ENCODE measurements around the gene EEPD1. TPM values are rescaled to one million over a fixed set of nuclear protein-coding genes. Genes with fewer than 3 reads are reported as not detected.
A peak's percentile ranks its signal among the peaks of the same experiment; 100 is the strongest.

EEPD1 gene
- polyA plus RNA-seq, 2 of the 4 experiments (the other 2 are of a cell fraction) = 16.0 to 24.3 TPM

- FAIRE-seq (no peak), ATAC-seq (peak; percentile 19; a peak in 5 of 6 replicates), DNase-seq (ENCODE audit: low read depth in 1 of 2, low spot score in 1 of 2) (no peak)
- ChIA-PET POLR2A (interaction anchor here (1.4 kb wide), 1 partner anchor 82 kb away, joined by 5 read pairs; no protein-coding TSS in a partner anchor), CTCF (interaction anchor here (1.6 to 3.3 kb wide), 4 partner anchors 26 to 224 kb away, joined by 4 to 20 read pairs (median 8); no protein-coding TSS in a partner anchor)
- TF ChIP-seq HEYL (CRISPR knock-in tag; IDR thresholded peaks at IDR 0.05) (no peak), RNF2 (IDR thresholded peaks at IDR 0.05; ENCODE audit: borderline replicate concordance, low read depth) (no peak)
- H3K9me3 ChIP-seq = no peaks in the 10 kb centered on the region
- peaks cover 80% of the 10 kb centered on the region for H3K4me1 ChIP-seq
- peak overlapping the region; percentile 87 to 88 for H3K27ac ChIP-seq
- H3K4me2 ChIP-seq = peak overlapping the region; percentile 72
- H3K4me3 ChIP-seq = no peak overlapping the region
These were observed 55.4 kb downstream of the EEPD1 start for GRCh38 chr7:36208426-36208825.

DNA sequence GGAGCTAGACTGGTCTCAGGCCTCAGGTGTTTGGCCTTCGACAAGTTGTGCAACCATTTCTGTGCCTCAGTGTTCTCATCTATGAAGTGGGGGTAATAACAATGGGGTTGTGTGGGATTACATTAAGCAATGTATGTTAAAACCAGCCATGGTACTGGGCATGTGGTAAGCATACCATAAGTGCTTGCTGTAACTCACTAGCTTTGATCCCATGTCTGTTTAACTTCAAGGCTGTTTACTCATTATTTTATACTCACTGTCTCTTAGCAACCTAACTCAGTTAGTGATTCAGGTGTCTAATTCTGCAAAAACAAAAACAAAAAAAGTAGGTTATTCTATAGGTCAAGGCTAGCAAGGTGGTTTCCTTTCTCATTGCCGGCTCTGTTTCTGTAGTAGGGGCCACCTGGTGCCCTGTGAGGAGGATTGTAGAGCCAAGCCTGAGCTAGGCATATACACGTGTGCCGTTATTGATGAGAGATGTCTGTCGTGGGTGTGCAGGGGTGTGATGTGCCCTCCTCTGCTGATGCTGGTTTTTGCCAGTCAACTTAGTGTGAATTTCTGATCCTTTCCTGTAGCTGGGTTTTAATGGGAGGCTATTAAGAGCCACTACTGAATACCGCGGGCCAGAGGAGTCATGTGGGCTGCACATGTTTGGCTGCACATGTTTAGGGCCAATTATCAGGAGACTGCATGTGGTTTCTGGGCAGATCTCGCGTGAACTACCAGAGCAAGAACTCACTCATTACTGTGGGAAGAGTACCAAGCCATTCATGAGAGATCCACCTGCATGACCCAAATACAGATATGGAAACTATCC, 56.2 kb downstream of the EEPD1 start:
- WGBS (ENCODE audit: missing lambda C conversion rate) = 93% methylated on average over 9 of the region's 9 CpGs
- POLR2A ChIA-PET = no interaction called here
- H3K27ac ChIP-seq = peak overlapping the region; percentile 87 to 88
- H3K4me1 ChIP-seq = peaks cover 77% of the 10 kb centered on the region
- ATAC-seq (no peak), FAIRE-seq (no peak), DNase-seq (ENCODE audit: low read depth in 1 of 2, low spot score in 1 of 2) (peak in 1 of 2 experiments; percentile 22)
- TF ChIP-seq POLR2A (IDR thresholded peaks at IDR 0.05; ENCODE audit: low read length) = no peak
- TF ChIP-seq FOSB (CRISPR knock-in tag; IDR thresholded peaks at IDR 0.05) = peak; percentile 40; the same call in 1 of the 2 replicates
- peak overlapping the region; percentile 72 for H3K4me2 ChIP-seq
- H3K4me3 ChIP-seq = no peak overlapping the region
- H3K9me3 ChIP-seq = no peaks in the 10 kb centered on the region
- CTCF ChIA-PET = interaction anchor here (1.3 to 3.3 kb wide), 5 partner anchors 26 to 233 kb away, joined by 4 to 20 read pairs (median 5); no protein-coding TSS in a partner anchor

DNA sequence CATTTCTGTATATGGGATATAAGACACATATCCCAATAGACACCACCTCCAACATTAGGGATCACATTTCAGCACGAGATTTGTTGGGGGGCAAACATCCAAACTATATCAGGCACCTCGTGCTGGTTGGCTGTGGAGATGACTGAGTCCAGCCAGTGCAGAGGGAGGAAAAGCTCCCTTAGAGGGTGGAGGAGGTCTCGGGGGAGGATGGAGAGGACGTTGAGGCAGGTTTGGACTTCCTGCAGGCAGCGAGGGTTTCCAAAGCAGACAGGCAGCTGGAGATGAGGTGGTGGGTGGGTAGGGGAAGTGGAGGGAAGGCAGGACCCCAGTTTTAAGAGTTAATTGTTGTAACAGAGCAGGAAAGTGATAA, 56.7 kb downstream of the EEPD1 start:
- FAIRE-seq = no peak
- no peak overlapping the region for H3K4me2 ChIP-seq
- peaks cover 72% of the 10 kb centered on the region for H3K4me1 ChIP-seq

GRCh38 chr7:36210291-36210922, 57.4 kb downstream of the EEPD1 start:
- H3K9me3 ChIP-seq = no peaks in the 10 kb centered on the region
- DNase-seq (ENCODE audit: low read depth in 1 of 2, low spot score in 1 of 2) (no peak), ATAC-seq (no peak), FAIRE-seq (no peak)
- H3K4me3 ChIP-seq = no peak overlapping the region
- ChIA-PET POLR2A (no interaction called here), CTCF (interaction anchor here (1.0 to 1.3 kb wide), 3 partner anchors 10 to 234 kb away, joined by 3 to 4 read pairs (median 4); no protein-coding TSS in a partner anchor)
- H3K4me1 ChIP-seq = peaks cover 66% of the 10 kb centered on the region
- peak overlapping the region in 1 of 2 experiments; percentile 88; a peak in 4 of 6 replicates for H3K27ac ChIP-seq
- H3K4me2 ChIP-seq = no peak overlapping the region
- TF ChIP-seq ZSCAN20 (CRISPR knock-in tag; IDR thresholded peaks at IDR 0.05) = no peak
- no peak for TF ChIP-seq MAFK (IDR thresholded peaks at IDR 0.05; ENCODE audit: partially characterized antibody)
- TF ChIP-seq BHLHE40 (IDR thresholded peaks at IDR 0.05; ENCODE audit: low read depth, low read length) = no peak
- no peak for TF ChIP-seq JUNB (IDR thresholded peaks at IDR 0.05)
- TF ChIP-seq POLR2A (IDR thresholded peaks at IDR 0.05; ENCODE audit: low read length) = no peak
- no peak for TF ChIP-seq HOXB5 (CRISPR knock-in tag; IDR thresholded peaks at IDR 0.05)
- no peak for TF ChIP-seq CEBPB (IDR thresholded peaks at IDR 0.05)
- TF ChIP-seq GATA3 (IDR thresholded peaks at IDR 0.05; ENCODE audit: borderline replicate concordance) = no peak
- no peak for TF ChIP-seq RARB (CRISPR knock-in tag; IDR thresholded peaks at IDR 0.05)
- WGBS (ENCODE audit: missing lambda C conversion rate) = 83% methylated on average over 5 of the region's 5 CpGs

More for the DNA sequence above, 56.7 kb downstream of the EEPD1 start:
- TF ChIP-seq MAZ (IDR thresholded peaks at IDR 0.05; ENCODE audit: borderline replicate concordance, low read depth, low read length) (no peak), ZNF302 (CRISPR knock-in tag; IDR thresholded peaks at IDR 0.05) (no peak), ZSCAN20 (CRISPR knock-in tag; IDR thresholded peaks at IDR 0.05) (no peak), CBX8 (IDR thresholded peaks at IDR 0.05) (no peak), EHMT2 (IDR thresholded peaks at IDR 0.05; ENCODE audit: low read depth) (no peak), CEBPB (IDR thresholded peaks at IDR 0.05) (no peak), KDM5A (IDR thresholded peaks at IDR 0.05) (no peak), TFCP2L1 (CRISPR knock-in tag; IDR thresholded peaks at IDR 0.05) (no peak), CHD4 (IDR thresholded peaks at IDR 0.05; ENCODE audit: borderline replicate concordance) (no peak), POLR2A (IDR thresholded peaks at IDR 0.05; ENCODE audit: low read length) (no peak)
- TF ChIP-seq, protein P1, sequence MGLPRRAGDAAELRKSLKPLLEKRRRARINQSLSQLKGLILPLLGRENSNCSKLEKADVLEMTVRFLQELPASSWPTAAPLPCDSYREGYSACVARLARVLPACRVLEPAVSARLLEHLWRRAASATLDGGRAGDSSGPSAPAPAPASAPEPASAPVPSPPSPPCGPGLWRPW (IDR thresholded peaks at IDR 0.05) = no peak
- TF ChIP-seq, protein P2, sequence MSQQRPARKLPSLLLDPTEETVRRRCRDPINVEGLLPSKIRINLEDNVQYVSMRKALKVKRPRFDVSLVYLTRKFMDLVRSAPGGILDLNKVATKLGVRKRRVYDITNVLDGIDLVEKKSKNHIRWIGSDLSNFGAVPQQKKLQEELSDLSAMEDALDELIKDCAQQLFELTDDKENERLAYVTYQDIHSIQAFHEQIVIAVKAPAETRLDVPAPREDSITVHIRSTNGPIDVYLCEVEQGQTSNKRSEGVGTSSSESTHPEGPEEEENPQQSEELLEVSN (IDR thresholded peaks at IDR 0.05; ENCODE audit: borderline replicate concordance, low read depth) = no peak
- WGBS (ENCODE audit: missing lambda C conversion rate) = 67% methylated on average over 5 of the region's 5 CpGs
- ATAC-seq (no peak), DNase-seq (ENCODE audit: low read depth in 1 of 2, low spot score in 1 of 2) (no peak)
- Histone ChIP-seq H3K27ac (peak overlapping the region; percentile 87 to 88; a peak in 4 of 6 replicates), H3K4me3 (no peak overlapping the region), H3K9me3 (no peaks in the 10 kb centered on the region)
- CTCF ChIA-PET = interaction anchor here (1.0 to 3.3 kb wide), 5 partner anchors 10 to 234 kb away, joined by 3 to 20 read pairs (median 4); no protein-coding TSS in a partner anchor
- POLR2A ChIA-PET = no interaction called here
